GM23248 (cell line): ENCODE data around the gene ARHGAP33.

Source experiments
- EZH2 ChIP-seq: fragments of 200-600 bp; sonication (generic); IDR thresholded peaks from 2 replicates; pipeline ENCODE4 v1.6.1; 2018; ENCODE audit warnings: antibody characterized with exemption, mild to moderate bottlenecking; ENCODE audit not compliant: insufficient read depth, poor library complexity, severe bottlenecking
- EZH2phosphoT487 ChIP-seq: fragments of 200-600 bp; sonication (generic); IDR thresholded peaks from 2 replicates; pipeline ENCODE4 v1.6.1; 2018; ENCODE audit warnings: antibody characterized with exemption, moderate library complexity, mild to moderate bottlenecking, low read depth; ENCODE audit not compliant: insufficient read depth

GRCh38 chr19:35740423-35741202 is 34.8 kb upstream of the ARHGAP33 start:
- TF ChIP-seq EZH2phosphoT487 (no peak), EZH2 (no peak)
